ENCODE measurements around the gene HOXA2.

- TF ChIP-seq CTCF (IDR thresholded peaks at IDR 0.05) (no peak), POLR2A (IDR thresholded peaks at IDR 0.05) (no peak)
Measured at GRCh38 chr7:27097686-27098577, 4.6 kb downstream of the HOXA2 start.

Data from Peyer's patch (tissue), 4 donors.